H1 (cell line): Measurements from ENCODE around the gene GPC6. TPM values are rescaled to one million over a fixed set of nuclear protein-coding genes. Genes with fewer than 3 reads are reported as not detected.

Source experiments
- BCL11A ChIP-seq, 2 experiments: IDR thresholded peaks; one replicate each; pipeline ENCODE4 v1.6.1; 2011; ENCODE audit warnings: low read depth in 2 of 2, low read length in 2 of 2, mild to moderate bottlenecking in 2 of 2
- NANOG ChIP-seq: IDR thresholded peaks from 2 replicates; pipeline ENCODE4 v1.6.1; 2011; ENCODE audit warnings: low read length, low read depth, mild to moderate bottlenecking, inconsistent platforms; ENCODE audit not compliant: insufficient read depth, poor library complexity, severe bottlenecking
- POLR2A ChIP-seq, 2 experiments: IDR thresholded peaks; 1 replicate in 1 of 2; 2 replicates in 1 of 2; pipeline ENCODE4 v1.6.1; 2011; ENCODE audit warnings: low read depth in 2 of 2, low read length in 2 of 2, mild to moderate bottlenecking in 2 of 2; ENCODE audit errors: control extremely low read depth in 1 of 2
- RXRA ChIP-seq: IDR thresholded peaks from 2 replicates; pipeline ENCODE4 v1.6.1; 2011; ENCODE audit warnings: low read depth, mild to moderate bottlenecking, low read length, moderate library complexity; ENCODE audit not compliant: insufficient read depth
- TCF12 ChIP-seq: IDR thresholded peaks from 2 replicates; pipeline ENCODE4 v1.6.1; 2011; ENCODE audit warnings: low read depth, mild to moderate bottlenecking, low read length
- polyA plus RNA-seq, 7 experiments: library from polyadenylated mRNA; depleted of rRNA in 3 of 7; stranded (reverse) in 5 of 7; unstranded in 2 of 7; fragments of >200 nt in 5 of 7; fragments of 200-250 nt in 2 of 7; gene quantifications; 1 replicate in 5 of 7; 2 replicates in 1 of 7; 4 replicates in 1 of 7; pipeline versions ENCODE4 v1.2.1 to v1.2.3, GENCODE V29; 2011 to 2013; ENCODE audit warnings: missing spikeins in 2 of 7, mixed read lengths in 2 of 7
- total RNA-seq: library from RNA; stranded (reverse); fragmentation: NEBNext Ultra II Directional; extraction: Animal tissue kit (Norgen Biotek cat#: 25700); gene quantifications from 2 replicates; pipeline ENCODE4 v1.2.1, GENCODE V29; 2021

Gene GPC6
- total and polyA plus RNA-seq, 2 of the 8 experiments (the other 6 are each of a cell fraction or from before 2014, with no cell fraction given): 5.4 to 12.0 TPM

GRCh38 chr13:93723316-93723715, 496.7 kb downstream of the GPC6 start (continued):
- TF ChIP-seq BCL11A (IDR thresholded peaks at IDR 0.05; ENCODE audit: low read depth in 2 of 2, low read length in 2 of 2) (no peak), POLR2A (IDR thresholded peaks at IDR 0.05; ENCODE audit: control extremely low read depth in 1 of 2, low read depth in 2 of 2, low read length in 2 of 2) (no peak), RXRA (no peak), NANOG (no peak), TCF12 (no peak)
